ENCODE measurements around the gene GORASP2.

The GORASP2 gene

GRCh38 chr2:170937709-170938379, 8.8 kb downstream of the GORASP2 start:
- peaks cover 4 to 29% of the 10 kb centered on the region in 2 experiments; a peak in 2 of 3 replicates for H3K36me3 ChIP-seq (ENCODE audit: control insufficient read depth in 2 of 2, insufficient read depth in 1 of 2, low read length in 2 of 2)
- no peak overlapping the region for H3K4me3 ChIP-seq (ENCODE audit: low read depth, low read length)
- no peaks in the 10 kb centered on the region for H3K9me3 ChIP-seq (ENCODE audit: control insufficient read depth, insufficient read depth, low read depth, low read length)
- TF ChIP-seq ZNF664 (tag by site-specific recombination; IDR thresholded peaks at IDR 0.05): peak; percentile 91
- TF ChIP-seq ZNF48 (tag by site-specific recombination; IDR thresholded peaks at IDR 0.05): no peak
- ChIA-PET POLR2A (interaction anchor here (1.3 kb wide), 1 partner anchor 9 kb away, joined by 3 read pairs; the partner anchor contains the start of gene GORASP2), CTCF (interaction anchor here (0.6 to 1.6 kb wide), 2 partner anchors 9 to 13 kb away, joined by 3 to 7 read pairs; partner anchors contain the start of gene GORASP2)
- H3K4me1 ChIP-seq (ENCODE audit: control insufficient read depth, insufficient read depth, low read length): peaks cover 4% of the 10 kb centered on the region; the same call in 1 of the 2 replicates
- H3K27ac ChIP-seq (ENCODE audit: extremely low read depth, low read depth, low read length): no peak overlapping the region

DNA sequence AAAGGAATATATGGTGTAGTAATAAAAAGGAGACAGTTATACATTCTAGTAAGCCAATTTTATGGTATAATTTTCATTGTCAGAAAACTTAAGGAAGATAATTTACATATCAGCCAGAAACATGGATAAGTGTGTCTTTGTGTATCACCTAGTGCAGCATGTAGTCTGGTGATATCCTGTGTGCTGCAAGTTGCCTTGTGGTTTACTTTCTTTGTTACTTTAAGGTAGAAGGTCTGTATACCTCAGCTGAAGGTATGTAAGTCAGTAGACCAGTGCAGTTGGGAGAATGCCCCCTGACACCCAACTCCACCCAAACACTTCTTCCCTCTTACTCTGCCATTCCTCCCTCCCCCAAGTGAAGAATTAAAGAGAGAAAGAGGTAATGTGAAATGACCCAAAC, 11.0 kb downstream of the GORASP2 start:
- Histone ChIP-seq H3K36me3 (ENCODE audit: control insufficient read depth in 2 of 2, insufficient read depth in 1 of 2, low read length in 2 of 2) (peaks cover 0 to 26% of the 10 kb centered on the region in 2 experiments; a peak in 2 of 3 replicates), H3K4me3 (ENCODE audit: low read depth, low read length) (no peak overlapping the region), H3K4me1 (ENCODE audit: control insufficient read depth, insufficient read depth, low read length) (peaks cover 4% of the 10 kb centered on the region; the same call in 1 of the 2 replicates), H3K9me3 (ENCODE audit: control insufficient read depth, insufficient read depth, low read depth, low read length) (no peaks in the 10 kb centered on the region), H3K27ac (ENCODE audit: extremely low read depth, low read depth, low read length) (no peak overlapping the region)
- no peak for TF ChIP-seq ZNF776 (tag by site-specific recombination; IDR thresholded peaks at IDR 0.05; ENCODE audit: borderline replicate concordance)
- TF ChIP-seq HIC1 (tag by site-specific recombination; IDR thresholded peaks at IDR 0.05): no peak
- TF ChIP-seq ZNF175 (tag by site-specific recombination; IDR thresholded peaks at IDR 0.05): no peak
- no peak for TF ChIP-seq SCRT2 (tag by site-specific recombination; IDR thresholded peaks at IDR 0.05)
- no peak for TF ChIP-seq ZNF398 (tag by site-specific recombination; IDR thresholded peaks at IDR 0.05)
- ChIA-PET CTCF (interaction anchor here (2.5 kb wide), 1 partner anchor 11 kb away, joined by 13 read pairs; the partner anchor contains the start of gene GORASP2), POLR2A (no interaction called here)

DNA sequence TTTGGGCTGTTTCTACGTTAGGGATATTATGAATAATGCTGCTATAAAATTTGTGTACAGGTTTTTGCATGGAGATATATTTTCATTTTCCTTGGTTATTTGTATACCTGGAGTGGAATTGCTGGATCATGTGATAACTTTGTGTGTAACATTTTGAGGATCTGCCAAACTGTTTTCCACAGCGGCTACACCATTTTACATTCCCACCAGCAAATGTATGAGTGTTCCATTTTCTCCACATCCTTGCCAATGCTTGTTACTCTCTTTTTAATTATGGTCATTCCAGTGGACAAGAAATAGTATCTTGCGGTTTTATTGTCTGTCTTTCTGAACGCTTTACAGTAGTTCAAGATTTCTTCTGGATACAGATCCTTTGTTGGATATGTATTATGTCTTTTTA, 13.6 kb downstream of the GORASP2 start:
- Histone ChIP-seq H3K4me1 (ENCODE audit: control insufficient read depth, insufficient read depth, low read length) (peaks cover 4% of the 10 kb centered on the region; the same call in 1 of the 2 replicates), H3K9me3 (ENCODE audit: control insufficient read depth, insufficient read depth, low read depth, low read length) (no peaks in the 10 kb centered on the region), H3K27ac (ENCODE audit: extremely low read depth, low read depth, low read length) (no peak overlapping the region), H3K36me3 (ENCODE audit: control insufficient read depth in 2 of 2, insufficient read depth in 1 of 2, low read length in 2 of 2) (peaks cover 0 to 7% of the 10 kb centered on the region in 2 experiments; a peak in 2 of 3 replicates), H3K4me3 (ENCODE audit: low read depth, low read length) (no peak overlapping the region)
- POLR2A ChIA-PET: no interaction called here
- no peak for TF ChIP-seq ZNF548 (tag by site-specific recombination; IDR thresholded peaks at IDR 0.05)
- TF ChIP-seq, protein P1, sequence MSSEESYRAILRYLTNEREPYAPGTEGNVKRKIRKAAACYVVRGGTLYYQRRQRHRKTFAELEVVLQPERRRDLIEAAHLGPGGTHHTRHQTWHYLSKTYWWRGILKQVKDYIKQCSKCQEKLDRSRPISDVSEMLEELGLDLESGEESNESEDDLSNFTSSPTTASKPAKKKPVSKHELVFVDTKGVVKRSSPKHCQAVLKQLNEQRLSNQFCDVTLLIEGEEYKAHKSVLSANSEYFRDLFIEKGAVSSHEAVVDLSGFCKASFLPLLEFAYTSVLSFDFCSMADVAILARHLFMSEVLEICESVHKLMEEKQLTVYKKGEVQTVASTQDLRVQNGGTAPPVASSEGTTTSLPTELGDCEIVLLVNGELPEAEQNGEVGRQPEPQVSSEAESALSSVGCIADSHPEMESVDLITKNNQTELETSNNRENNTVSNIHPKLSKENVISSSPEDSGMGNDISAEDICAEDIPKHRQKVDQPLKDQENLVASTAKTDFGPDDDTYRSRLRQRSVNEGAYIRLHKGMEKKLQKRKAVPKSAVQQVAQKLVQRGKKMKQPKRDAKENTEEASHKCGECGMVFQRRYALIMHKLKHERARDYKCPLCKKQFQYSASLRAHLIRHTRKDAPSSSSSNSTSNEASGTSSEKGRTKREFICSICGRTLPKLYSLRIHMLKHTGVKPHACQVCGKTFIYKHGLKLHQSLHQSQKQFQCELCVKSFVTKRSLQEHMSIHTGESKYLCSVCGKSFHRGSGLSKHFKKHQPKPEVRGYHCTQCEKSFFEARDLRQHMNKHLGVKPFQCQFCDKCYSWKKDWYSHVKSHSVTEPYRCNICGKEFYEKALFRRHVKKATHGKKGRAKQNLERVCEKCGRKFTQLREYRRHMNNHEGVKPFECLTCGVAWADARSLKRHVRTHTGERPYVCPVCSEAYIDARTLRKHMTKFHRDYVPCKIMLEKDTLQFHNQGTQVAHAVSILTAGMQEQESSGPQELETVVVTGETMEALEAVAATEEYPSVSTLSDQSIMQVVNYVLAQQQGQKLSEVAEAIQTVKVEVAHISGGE (tag by site-specific recombination; conservative IDR thresholded peaks at IDR 0.05; ENCODE audit: low read depth): no peak
- 0 out of 2 replicates have a peak, but pooled peaks have one; percentile 19 for TF ChIP-seq ZNF140 (tag by site-specific recombination; IDR thresholded peaks at IDR 0.05)
- TF ChIP-seq KLF10 (tag by site-specific recombination; IDR thresholded peaks at IDR 0.05): no peak
- CTCF ChIA-PET: interaction anchor here (0.8 kb wide), 1 partner anchor 14 kb away, joined by 3 read pairs; the partner anchor contains the start of gene GORASP2
